Fibroblast of lung (primary cell): ENCODE results near the gene CAP1.

Experiments
- EZH2 ChIP-seq: IDR thresholded peaks from 2 replicates; pipeline ENCODE4 v1.5.1; 2012; ENCODE audit warnings: low read length, control low read depth, mild to moderate bottlenecking; ENCODE audit errors: missing control alignments
- TF ChIP-seq, protein P1 (sequence below), 2 donors: IDR thresholded peaks in 1 of 2; conservative IDR thresholded peaks in 1 of 2; 1 replicate in 1 of 2; 2 replicates in 1 of 2; pipeline ENCODE4 v1.5.1; 2011 to 2012; ENCODE audit warnings: low read length in 2 of 2, control low read depth in 1 of 2, inconsistent platforms in 1 of 2, low read depth in 1 of 2, mild to moderate bottlenecking in 1 of 2

DNA sequence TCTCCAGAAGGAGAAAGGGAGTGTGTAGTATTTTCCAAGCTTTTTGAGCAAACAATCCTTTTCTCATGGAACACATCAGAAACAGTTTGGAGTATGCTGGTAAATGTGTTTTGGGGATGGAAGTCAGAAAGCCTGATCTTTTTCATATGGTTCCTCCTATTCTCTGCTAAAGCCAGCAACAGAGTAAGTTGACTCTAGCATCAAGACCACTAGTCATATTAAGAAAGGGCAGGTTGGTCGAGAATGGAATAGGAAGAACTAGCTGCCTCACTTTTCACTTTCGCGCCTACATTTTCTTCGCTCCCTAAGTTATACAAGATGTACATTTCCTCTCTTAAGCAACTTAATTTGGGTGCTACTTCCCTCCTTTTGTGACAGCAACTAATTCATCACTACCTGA is 32.5 kb downstream of the CAP1 start:
- TF ChIP-seq, protein P1, sequence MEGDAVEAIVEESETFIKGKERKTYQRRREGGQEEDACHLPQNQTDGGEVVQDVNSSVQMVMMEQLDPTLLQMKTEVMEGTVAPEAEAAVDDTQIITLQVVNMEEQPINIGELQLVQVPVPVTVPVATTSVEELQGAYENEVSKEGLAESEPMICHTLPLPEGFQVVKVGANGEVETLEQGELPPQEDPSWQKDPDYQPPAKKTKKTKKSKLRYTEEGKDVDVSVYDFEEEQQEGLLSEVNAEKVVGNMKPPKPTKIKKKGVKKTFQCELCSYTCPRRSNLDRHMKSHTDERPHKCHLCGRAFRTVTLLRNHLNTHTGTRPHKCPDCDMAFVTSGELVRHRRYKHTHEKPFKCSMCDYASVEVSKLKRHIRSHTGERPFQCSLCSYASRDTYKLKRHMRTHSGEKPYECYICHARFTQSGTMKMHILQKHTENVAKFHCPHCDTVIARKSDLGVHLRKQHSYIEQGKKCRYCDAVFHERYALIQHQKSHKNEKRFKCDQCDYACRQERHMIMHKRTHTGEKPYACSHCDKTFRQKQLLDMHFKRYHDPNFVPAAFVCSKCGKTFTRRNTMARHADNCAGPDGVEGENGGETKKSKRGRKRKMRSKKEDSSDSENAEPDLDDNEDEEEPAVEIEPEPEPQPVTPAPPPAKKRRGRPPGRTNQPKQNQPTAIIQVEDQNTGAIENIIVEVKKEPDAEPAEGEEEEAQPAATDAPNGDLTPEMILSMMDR (conservative IDR thresholded peaks at IDR 0.05 in 1 of 2, IDR thresholded peaks at IDR 0.05 in 1 of 2; ENCODE audit: low read depth in 1 of 2, low read length in 2 of 2), result no peak
- no peak for TF ChIP-seq EZH2
